SK-N-SH treated with all-trans-retinoic acid at 6 μM for 48 hours (cell line): ENCODE data around the gene SERPINE1.

Experiments used
- BACH2 ChIP-seq: fragments of 250-450 bp; sonication (Bioruptor Pico); IDR thresholded peaks from 2 replicates; pipeline ENCODE4 v1.9.0; 2021; ENCODE audit warnings: mild to moderate bottlenecking, borderline replicate concordance
- CREB5 ChIP-seq: fragments of 250-450 bp; sonication (Bioruptor Pico); IDR thresholded peaks from 2 replicates; pipeline ENCODE4 v1.5.1; 2020; ENCODE audit warnings: low read depth, mild to moderate bottlenecking, moderate library complexity
- ZC3H10 ChIP-seq: fragments of 250-450 bp; sonication (Bioruptor Pico); IDR thresholded peaks from 2 replicates; pipeline ENCODE4 v1.5.1; 2021; ENCODE audit warnings: mild to moderate bottlenecking, moderate library complexity
- ZFP30 ChIP-seq: fragments of 450-650 bp; formaldehyde crosslinking; IDR thresholded peaks from 2 replicates; pipeline ENCODE4 v1.5.0; 2022; ENCODE audit warnings: mild to moderate bottlenecking, moderate library complexity
- ZNF565 ChIP-seq: fragments of 450-650 bp; formaldehyde crosslinking; conservative IDR thresholded peaks from 2 replicates; pipeline ENCODE4 v1.5.0; 2020; ENCODE audit warnings: low read depth, mild to moderate bottlenecking, moderate library complexity

- no peak for TF ChIP-seq ZFP30 (CRISPR knock-in tag)
- no peak for TF ChIP-seq ZC3H10
- no peak for TF ChIP-seq ZNF565
- no peak for TF ChIP-seq CREB5 (CRISPR knock-in tag)
- no peak for TF ChIP-seq BACH2 (CRISPR knock-in tag)
Measured at GRCh38 chr7:101171442-101171837, 44.5 kb downstream of the SERPINE1 start.
